HG02943 (cell line): Measurements from ENCODE around the gene EHD1.

Experiments used
- ATAC-seq: cut with Tn5 transposase; IDR thresholded peaks from one replicate; pipeline ENCODE4 v1.9.1; 2021; ENCODE audit warnings: mild to moderate bottlenecking, low read depth, moderate library complexity; ENCODE audit not compliant: unreplicated experiment

EHD1 gene

DNA sequence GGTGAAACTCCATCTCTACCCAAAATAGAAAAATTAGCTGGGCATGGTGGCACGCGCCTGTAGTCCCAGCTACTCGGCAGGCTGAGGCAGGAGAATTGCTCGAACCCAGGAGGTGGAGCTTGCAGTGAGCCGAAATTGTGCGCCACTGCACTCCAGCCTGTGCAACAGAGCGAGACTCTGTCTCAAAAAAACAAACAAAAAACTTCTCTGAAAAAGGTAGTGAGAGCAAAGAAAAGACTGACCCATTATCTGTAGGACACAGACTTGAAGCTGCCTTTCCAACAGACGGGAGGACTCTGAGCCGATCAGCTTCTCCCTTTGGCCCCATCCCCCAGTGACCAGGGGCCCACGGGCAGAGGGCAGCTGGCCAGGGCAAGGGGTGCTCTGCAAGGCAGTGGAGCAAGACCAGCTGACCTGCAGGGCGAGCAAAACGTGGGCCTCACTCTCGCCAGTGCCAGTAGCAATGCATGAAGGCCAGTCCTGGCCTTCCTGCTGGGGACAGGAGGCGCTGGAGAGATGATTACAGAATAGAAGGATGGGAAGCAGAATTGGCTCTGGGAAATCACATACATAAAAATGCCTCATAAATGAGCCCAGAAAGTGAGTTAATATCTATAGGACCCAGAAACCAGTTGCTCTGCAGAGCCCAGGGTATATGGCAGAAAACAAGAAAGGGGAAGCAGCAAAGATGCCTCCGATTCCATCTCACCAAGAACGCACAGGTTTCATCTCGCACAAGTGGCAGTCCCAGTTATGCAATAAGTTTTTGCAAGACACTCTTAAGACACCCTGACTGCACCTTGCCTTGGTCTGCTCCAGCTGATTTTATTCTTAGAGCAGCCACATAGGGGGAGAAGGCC, 2.8 kb downstream of the EHD1 start:
- ATAC-seq = no peak

GRCh38 chr11:64874308-64875240, 3.8 kb downstream of the EHD1 start:
- no peak for ATAC-seq

GRCh38 chr11:64872790-64873488, 5.5 kb downstream of the EHD1 start:
- no peak for ATAC-seq

- ATAC-seq = no peak
Measured at GRCh38 chr11:64871492-64871891, 6.9 kb downstream of the EHD1 start.

GRCh38 chr11:64870893-64871466, 7.4 kb downstream of the EHD1 start:
- ATAC-seq = no peak

GRCh38 chr11:64870176-64870892, 8.1 kb downstream of the EHD1 start:
- ATAC-seq = no peak

DNA sequence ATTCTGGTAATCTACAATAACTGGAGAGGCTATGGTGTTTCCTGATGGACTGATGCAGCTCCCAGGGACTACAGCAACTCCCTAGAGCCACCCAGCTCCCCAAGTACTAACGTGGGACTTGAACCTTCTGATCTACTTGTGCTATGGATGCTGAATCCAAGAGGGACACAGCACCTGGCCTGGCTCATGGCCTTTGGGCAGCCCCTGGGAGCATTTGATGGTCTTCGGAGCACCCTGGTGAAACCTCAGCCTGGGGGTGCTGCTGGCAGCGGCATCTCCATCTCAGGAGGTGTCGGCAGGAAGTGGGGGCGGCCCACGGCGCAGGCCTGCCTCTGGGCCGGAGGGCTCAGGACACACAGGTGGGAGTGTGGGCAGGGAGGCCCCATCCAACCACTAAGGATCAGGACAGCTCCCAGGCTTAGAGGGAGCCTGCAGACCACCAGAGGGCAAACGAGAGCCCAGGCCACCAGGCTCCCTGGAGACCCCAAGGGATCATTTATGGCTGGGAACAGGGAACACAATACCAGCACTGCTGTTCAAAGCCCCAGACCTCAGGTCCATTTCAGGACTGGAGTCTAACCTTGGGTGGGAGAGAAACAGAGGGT, 8.7 kb downstream of the EHD1 start:
- ATAC-seq = no peak

GRCh38 chr11:64868904-64869570, 9.4 kb downstream of the EHD1 start:
- no peak for ATAC-seq

DNA sequence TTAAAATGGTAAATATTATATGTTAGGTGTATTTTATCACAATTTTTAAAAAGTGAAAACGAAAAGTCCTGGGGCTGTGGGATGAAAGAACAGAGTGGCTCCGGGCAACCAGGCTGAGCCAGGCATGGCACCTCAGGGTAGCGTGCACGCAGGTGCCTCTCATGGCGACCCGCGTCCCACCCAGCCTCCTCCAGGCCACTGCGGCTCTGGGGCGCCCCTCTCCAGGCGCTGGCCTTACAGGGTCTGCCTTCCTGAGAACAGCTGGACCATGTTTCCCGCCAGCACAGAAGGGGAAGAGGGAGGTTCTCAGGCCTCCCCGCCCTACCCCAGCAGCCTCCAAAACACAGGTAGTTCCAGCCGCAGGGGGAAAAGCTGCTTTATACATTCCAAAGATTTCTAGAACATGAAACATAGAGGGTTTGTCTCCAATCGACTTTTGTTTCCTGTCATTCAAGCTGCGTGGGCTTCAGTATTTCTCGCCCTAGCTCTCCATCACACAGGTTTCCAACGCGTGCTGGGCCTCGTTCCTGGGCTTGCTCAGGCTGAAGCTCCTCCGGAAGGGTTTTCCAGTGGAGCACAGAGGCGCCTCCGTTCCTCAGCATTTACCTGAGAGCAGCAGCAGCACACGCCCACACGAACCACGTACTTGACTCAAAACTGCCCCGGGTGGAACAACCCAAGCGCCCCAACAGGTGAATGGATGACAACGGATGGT, 10.5 kb downstream of the EHD1 start:
- ATAC-seq = no peak

GRCh38 chr11:64866173-64866491, 12.3 kb downstream of the EHD1 start:
- no peak for ATAC-seq

DNA sequence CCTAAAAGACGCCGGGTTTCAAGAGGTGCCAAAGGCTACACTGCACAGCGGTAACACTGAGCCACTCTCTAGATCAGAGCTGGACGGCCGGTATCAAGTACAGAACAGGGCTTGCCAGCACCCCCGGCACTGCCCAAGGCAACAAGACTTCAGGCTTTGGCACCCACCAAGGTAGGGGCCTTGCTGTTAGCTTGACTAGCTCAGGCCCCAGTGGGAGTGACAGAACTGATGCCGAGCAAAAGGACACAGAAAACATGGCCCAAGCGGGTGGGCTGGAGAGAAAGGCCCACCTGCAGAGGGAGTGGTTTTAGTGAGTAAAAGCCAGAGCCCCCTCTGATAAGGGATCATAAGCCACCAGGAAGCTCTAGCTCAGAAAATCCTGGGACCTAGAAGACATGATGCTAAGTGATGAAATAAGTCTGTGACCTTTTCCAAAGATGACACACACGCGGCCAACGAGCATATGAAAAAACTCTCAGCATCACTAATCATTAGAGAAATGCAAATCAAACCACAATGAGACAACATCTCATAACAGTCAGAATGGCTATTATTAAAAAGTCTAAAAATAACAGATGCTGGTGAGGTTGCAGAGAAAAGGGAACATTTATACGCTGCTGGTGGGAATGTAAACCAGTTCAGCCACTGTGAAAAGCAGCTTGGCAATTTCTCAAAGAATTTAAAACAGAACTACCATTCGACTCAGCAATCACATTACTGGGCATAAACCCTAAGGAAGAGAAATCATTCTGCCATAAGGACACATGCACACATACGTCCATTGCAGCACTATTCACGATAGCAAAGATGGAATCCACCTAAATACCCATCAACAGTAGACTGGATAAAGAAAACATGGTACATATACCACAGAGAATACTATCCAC, 12.9 kb downstream of the EHD1 start:
- no peak for ATAC-seq

GRCh38 chr11:64864473-64865285, 13.7 kb downstream of the EHD1 start:
- no peak for ATAC-seq

GRCh38 chr11:64864135-64864472, 14.3 kb downstream of the EHD1 start:
- ATAC-seq = no peak

GRCh38 chr11:64863391-64864060, 14.9 kb downstream of the EHD1 start:
- ATAC-seq = no peak

GRCh38 chr11:64862987-64863390, 15.4 kb downstream of the EHD1 start:
- ATAC-seq = no peak
